Embryonic facial prominence (tissue), 1 donor: ENCODE data around the gene SMURF2.
"Not testable (repeated sequence)": the region's sequence is repeated elsewhere in the genome, so short reads cannot be mapped to it uniquely, and the experiment has no call there.

ENCODE experiments used
- DNase-seq: peaks from one replicate; pipeline ENCODE4 v3.0.0-alpha.2; 2016; ENCODE audit errors: extremely low spot score

The SMURF2 gene

GRCh38 chr17:64630309-64631223 lies 31.5 kb downstream of the SMURF2 start:
- no peak for DNase-seq

- DNase-seq, result no peak
These were observed 33.5 kb downstream of the SMURF2 start for GRCh38 chr17:64628641-64629040.

- no peak for DNase-seq
These were observed 34.3 kb downstream of the SMURF2 start for GRCh38 chr17:64627797-64628196.

GRCh38 chr17:64626827-64627226 lies 35.3 kb downstream of the SMURF2 start:
- DNase-seq, result no peak

GRCh38 chr17:64625541-64625940 lies 36.6 kb downstream of the SMURF2 start:
- DNase-seq, result no peak

- no peak for DNase-seq
These were observed 39.0 kb downstream of the SMURF2 start for GRCh38 chr17:64622931-64623654.

GRCh38 chr17:64621772-64622171 lies 40.3 kb downstream of the SMURF2 start:
- DNase-seq, result no peak

GRCh38 chr17:64618848-64619247 lies 43.3 kb downstream of the SMURF2 start:
- no peak for DNase-seq

- no peak for DNase-seq
These were observed 44.9 kb downstream of the SMURF2 start for GRCh38 chr17:64617125-64617780.

- no peak for DNase-seq
These were observed 47.0 kb downstream of the SMURF2 start for GRCh38 chr17:64615028-64615677.

- DNase-seq, result no peak
These were observed 47.7 kb downstream of the SMURF2 start for GRCh38 chr17:64614266-64615027.

GRCh38 chr17:64611369-64611768 lies 50.7 kb downstream of the SMURF2 start:
- DNase-seq, result no peak

GRCh38 chr17:64610244-64610643 lies 51.9 kb downstream of the SMURF2 start:
- not testable (repeated sequence) for DNase-seq

GRCh38 chr17:64608571-64608981 lies 53.5 kb downstream of the SMURF2 start:
- no peak for DNase-seq

GRCh38 chr17:64607862-64608565 lies 54.1 kb downstream of the SMURF2 start:
- no peak for DNase-seq

- DNase-seq, result not testable (repeated sequence)
These were observed 57.6 kb downstream of the SMURF2 start for GRCh38 chr17:64604532-64604931.

GRCh38 chr17:64603987-64604386 lies 58.1 kb downstream of the SMURF2 start:
- no peak for DNase-seq

- DNase-seq, result no peak
These were observed 62.3 kb downstream of the SMURF2 start for GRCh38 chr17:64599827-64600226.

GRCh38 chr17:64599187-64599676 lies 62.9 kb downstream of the SMURF2 start:
- no peak for DNase-seq

- DNase-seq, result no peak
These were observed 63.4 kb downstream of the SMURF2 start for GRCh38 chr17:64598672-64599071.
